HG03097 (cell line): Measurements from ENCODE around the gene PITRM1.
"Not testable (repeated sequence)": the region's sequence is repeated elsewhere in the genome, so short reads cannot be mapped to it uniquely, and the experiment has no call there.

Experiments
- ATAC-seq: cut with Tn5 transposase; IDR thresholded peaks from one replicate; pipeline ENCODE4 v1.9.1; 2021; ENCODE audit not compliant: unreplicated experiment, low FRiP score

PITRM1 gene

DNA sequence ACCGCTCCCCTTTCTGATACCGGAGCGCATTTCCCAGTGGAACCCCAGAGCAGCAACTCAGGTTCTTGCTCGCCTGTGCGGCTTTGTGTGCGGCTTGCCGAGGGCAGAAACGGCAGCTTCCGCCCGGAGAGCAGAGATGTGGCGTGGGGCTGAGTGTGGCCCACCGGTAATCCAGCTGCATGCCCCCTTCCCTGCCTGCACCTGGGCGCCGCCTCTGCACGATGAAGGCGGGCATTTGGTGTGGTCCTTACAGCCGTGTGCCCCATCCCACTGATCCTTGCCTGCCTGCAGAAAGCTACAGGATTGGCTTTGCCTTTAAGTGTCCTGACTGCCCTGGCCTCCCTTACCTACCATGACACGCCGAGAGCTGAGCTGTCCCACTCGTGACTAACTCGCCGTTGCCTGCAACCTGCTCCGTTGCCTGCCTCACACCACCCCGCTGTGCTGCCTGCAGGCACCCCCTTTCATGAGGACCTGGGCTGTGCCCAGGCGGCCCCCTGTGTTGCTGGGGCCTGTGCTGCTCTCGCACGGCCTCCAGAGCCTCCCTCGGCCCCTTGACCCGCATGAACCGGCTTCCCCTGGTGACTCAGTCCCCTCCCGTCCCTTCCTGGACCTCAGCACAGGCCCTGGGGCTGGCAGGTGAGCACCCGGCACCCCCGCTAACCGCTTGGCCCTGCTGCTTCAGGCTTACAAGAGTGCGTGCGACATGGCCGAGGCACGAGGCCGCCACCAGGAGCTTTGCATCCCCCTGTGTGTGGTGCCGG lies 48.0 kb downstream of the PITRM1 start:
- ATAC-seq: no peak

DNA sequence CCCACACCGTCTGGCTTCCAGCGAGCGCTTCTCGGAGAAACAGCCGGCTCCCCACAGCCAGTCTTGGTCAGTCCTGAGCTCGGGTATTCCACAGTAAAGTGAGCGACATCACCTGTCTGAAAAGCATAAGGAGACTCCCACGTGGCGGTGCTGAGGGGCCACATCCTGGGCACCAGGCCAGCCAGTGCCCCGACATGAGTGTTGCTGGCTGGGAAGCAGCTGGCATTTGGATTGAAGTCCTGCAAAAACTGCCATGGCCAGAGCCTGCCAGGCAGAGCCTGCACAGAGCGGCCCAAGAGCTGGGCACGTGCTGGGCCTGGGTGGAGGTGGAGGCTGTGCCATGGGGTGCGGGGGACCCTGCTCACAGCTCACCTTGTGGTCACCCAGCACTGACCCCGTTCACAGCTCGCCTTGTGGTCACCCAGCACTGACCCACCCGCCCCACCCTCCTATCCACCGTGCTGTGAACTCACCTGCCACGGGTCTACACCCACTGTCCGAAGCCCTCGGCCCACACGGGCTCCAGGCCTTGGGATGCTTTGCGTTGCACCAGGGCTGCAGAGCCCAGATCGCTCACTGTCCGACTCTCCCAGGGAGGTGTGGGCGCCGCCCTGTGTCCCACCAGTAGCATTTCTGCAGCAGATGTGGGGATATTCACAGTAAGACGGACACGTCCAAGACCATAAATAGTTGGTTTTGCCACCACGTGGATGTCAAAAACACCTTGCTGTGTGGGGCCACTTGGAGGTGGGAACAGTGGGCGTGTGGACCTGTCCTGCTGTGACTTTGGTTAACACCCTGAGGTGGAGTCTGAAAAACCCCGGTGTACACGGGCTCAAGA lies 48.8 kb downstream of the PITRM1 start:
- ATAC-seq: no peak

DNA sequence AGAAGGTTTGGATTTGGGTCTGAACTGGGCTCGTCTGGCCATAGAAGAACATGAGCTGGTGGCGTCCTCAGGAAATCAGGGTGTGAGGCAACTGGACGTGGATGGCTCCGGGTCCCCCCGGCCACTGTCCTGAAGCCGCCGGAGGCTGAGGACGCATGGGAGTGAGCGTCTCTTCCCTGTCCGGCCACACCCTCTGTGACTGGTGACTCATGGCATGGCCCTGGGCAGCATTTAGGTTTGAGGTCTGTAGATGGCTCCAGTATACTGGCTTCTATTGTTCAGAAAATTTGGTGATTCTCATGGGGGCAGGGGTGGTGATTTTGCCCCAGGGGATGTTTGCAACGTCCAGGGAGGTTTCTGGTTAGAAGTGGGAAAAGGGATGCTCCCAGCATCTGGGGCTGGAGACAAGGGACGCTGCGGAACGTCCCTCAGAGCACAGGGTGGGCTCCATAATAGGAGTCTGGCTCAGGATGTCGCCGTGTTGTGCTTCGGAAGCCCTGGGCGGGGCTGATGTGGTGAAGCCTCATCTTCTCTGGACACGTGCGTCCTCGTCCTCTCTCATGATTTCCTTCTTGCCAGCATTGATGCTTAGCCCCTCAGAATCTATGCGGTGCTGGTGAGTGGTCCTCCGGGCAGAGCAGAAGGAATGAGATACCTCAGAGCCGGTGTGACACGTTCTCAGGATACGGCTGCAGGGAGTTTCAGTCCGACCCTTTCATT lies 49.9 kb downstream of the PITRM1 start:
- no peak for ATAC-seq

DNA sequence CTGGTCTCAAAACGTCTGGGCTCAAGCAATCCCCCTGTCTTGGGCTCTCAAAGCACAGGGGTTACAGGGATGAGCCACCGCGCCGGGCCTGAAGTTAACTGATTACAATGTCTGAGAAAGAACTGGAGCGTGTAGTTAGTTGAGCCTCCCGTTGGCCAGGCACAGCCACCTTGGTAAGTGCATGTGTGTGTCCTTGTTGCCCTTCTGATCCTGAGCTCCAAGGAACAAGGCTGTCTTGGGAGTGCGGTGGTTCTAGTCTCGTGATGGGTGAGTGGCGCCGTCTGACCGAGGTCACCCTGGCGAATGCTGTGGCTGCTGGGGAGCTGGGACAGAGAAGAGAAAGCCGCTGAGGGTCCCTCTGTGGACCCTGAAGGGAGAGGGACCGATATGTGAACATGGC lies 50.5 kb downstream of the PITRM1 start:
- no peak for ATAC-seq

DNA sequence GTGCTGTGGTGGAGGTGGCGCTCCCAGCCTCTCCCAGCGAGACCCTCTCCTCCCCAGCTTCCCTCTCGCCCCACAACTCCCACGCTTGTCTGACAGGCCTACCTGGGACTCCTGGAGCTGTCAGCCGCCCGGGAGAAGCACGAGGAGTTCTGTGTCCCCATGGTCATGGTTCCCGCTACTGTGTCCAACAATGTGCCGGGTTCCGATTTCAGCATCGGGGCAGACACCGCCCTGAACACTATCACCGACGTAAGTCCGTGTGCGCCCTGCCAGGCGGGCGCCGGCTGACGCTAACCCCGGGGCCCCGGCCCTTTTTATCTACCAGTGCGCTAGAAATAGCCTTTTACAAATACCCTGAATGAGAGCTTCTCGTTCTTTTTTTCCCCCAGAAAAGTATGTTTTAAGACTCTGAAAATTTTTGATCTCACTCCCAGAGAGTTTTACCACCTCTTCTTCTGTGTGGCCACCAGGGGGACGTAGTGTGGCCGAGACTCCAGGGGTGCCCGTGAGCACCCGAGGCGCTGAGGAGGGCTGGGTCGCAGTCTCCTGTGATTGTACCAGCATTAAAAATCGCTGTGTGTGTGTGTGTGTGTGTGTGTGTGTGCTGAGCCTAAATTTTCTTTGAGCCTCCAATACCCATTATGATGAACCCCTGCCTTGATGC lies 52.7 kb downstream of the PITRM1 start:
- ATAC-seq: no peak

DNA sequence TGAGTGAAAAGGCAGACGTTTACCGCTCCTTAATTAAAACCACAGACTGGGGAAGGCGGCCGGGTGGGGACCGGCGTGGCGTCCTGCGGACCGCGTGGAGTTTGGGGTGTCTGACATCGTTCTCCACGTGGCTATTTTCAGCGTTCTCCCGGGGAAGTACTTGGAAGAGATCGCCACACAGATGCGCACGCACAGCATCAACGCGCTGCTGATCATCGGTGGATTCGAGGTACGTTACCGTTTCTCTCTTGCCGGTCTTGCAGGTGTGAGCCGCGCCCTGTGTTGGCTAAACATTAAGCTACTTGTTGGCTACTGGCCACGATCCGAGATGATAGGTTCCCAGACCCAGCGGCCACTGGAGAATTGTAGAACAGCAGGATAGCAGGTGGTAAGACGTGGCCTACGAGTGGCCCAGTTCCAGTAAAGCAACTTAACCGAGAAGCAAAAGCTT lies 53.9 kb downstream of the PITRM1 start:
- ATAC-seq: no peak

DNA sequence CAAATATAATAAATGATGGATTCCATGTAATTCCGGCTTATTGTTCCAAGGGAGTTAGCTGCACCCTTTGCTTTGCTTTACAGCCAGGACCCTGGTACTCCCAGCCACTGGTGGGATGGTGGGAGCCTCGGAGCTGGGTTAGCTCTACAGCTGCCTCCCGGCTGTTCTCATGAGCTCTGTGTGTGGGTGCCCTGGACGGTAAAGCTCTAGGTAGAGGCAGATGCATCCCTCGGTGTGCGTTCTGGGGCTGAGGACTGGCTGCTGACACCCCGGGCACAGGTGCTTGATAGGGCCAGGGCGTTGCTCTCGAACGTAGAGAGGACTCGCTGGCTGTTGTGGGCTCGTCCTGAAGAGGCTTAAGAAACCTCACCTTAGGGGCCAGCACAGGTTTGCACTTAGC lies 55.1 kb downstream of the PITRM1 start:
- no peak for ATAC-seq

DNA sequence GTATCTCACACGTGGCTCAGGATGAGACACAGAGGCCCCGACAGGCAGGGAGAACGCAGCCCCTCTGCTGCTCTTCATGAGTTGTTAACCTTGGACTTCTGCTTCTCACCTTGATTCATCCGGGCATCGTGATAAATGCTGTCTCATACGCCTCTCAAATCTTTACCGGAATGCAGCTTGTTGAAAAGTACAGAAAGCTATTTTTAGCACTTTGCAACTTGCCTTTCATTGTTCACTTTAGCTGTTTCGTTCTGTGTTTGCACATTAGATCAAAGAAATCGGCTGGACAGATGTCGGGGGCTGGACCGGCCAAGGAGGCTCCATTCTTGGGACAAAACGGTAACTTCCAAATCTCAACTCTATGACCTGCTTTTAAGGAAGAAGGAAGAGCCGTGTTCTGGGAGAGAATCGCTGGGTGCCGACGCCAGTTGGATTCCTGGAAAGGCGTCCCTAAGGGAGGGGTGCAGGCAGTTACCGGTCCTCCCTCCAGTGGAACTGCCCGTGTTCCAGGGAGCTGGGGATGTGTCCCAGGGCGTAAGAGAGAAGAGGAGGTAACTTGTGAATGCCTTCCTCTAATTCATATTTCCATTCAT lies 56.0 kb downstream of the PITRM1 start:
- ATAC-seq: no peak

DNA sequence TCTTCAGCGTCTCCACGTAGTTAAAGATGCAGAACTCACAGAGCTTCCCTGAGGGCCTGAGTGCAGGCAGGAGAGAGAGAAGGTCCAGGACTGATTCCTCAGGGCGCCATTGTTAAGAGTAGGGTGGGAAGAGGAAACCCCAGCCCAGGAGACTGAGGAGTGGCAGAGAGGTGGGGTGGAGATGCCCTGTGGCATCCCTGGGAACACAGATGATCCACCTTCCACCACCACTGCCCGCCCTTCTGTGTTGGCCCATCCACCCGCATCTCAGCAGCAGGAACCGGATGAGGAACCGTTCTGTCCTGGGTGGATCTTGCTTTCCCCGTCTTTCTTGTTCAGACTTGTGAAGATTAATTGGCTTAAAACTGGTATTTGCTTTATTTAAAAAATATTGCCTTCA lies 56.9 kb downstream of the PITRM1 start:
- no peak for ATAC-seq

DNA sequence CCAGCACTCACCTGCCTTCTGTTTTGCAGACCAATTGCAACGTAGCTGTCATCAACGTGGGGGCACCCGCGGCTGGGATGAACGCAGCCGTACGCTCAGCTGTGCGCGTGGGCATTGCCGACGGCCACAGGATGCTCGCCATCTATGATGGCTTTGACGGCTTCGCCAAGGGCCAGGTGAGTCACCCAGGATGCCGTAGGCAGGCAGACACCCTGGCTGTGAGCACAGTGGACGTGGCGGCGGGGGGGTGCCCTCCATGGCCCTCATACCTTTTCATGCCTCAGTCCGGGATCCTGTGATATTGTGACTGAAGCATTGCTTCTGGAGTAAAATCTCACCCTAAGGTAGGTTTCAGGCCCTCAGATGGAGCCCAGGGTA lies 59.2 kb downstream of the PITRM1 start:
- no peak for ATAC-seq

DNA sequence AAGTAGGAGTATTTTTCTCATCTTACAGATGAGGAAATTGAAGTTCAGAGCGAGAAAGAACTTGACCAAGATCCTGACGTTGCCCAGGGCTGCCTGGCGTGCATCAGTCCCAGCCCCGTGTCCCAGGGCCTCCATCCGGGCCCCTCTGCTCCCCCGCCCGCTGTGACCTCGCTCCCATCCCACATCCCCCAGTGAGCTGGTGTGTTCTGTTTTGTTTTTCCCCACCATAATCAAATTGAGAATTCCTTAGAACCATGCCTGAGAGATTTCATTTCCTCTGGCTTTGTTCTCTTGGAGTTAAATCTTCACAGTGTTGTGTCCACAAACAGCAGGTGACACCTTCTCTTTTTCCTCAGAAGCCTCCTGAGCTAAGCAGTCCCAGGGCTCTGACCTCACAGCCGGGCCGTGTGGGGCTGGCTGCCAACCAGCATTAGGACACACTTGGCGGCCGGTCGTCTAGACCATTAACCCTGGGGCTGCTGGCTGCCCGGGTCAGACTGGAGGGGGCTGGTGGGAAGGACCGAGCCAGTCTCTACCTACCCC lies 60.9 kb downstream of the PITRM1 start:
- no peak for ATAC-seq

DNA sequence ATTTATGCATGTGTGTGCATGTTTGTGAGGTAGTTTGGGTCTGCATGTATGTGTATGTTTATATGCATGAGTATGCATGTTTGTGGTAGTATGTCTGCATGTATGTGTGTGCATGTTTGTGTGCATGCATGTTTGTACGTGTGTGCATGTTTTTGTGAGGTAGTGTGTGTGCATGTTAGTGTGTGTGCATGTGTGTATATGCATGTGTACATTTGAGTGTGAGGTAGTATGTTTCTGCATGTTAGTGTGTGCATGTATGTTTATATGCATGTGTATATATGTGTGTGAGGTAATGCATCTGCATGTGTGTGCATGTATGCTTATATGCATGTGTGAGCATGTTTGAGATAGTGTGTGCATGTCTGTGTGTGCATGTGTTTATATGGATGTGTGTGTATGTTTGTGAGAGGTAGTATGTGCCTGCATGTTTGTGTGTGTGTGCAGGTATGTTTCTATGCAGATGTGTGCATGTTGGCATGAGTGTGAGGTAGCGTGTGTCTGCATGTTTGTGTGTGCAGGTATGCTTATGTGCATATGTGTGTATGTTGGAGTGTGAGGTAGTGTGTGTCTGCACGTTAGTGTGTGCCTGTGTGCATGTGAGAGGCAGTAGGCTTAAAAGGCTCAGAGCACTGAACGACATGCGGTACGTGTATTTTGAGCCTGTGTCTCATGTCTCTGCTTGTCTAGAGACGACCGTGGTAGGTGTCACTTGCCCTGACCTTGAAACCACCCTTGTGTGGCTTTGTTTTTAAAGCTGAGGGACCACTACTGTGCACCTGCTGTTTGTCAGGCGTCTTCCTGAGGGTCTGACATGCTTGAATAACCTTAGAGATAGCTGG lies 61.6 kb downstream of the PITRM1 start:
- ATAC-seq: no peak

DNA sequence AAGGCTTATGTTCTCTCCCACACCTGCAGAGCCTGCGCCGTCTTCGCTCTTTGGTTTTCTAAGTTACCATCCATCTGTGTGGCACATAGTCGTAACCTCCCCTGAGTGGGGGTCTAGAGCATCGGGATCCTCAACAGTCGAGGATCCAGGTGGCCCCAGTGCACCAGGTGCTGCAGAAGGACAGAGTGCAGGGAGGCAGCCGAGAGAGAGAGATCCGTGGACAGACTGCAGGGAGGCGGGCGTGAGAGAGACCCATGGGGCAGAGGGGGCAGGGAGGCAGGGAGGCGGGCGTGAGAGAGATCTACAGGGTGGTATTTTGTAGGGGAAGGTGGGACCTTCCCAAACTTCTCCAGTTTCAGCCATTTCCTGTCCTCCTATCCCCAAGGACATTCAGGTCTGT lies 62.9 kb downstream of the PITRM1 start:
- ATAC-seq: no peak

DNA sequence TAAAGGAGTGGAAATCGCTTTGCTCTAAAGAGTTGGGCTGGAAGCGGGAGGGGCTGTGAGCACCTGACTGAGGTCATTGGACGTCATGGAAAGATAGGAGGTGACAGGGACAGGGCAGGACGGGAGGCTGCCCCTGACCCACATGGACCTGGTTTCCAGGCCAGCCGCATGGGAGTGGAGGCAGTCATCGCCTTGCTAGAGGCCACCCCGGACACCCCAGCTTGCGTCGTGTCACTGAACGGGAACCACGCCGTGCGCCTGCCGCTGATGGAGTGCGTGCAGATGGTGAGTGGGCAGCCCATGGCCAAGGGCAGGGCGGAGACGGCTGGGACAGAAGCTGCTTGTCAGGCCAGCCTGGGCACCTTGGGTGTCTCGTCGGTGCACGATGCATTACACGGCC lies 63.4 kb downstream of the PITRM1 start:
- no peak for ATAC-seq

DNA sequence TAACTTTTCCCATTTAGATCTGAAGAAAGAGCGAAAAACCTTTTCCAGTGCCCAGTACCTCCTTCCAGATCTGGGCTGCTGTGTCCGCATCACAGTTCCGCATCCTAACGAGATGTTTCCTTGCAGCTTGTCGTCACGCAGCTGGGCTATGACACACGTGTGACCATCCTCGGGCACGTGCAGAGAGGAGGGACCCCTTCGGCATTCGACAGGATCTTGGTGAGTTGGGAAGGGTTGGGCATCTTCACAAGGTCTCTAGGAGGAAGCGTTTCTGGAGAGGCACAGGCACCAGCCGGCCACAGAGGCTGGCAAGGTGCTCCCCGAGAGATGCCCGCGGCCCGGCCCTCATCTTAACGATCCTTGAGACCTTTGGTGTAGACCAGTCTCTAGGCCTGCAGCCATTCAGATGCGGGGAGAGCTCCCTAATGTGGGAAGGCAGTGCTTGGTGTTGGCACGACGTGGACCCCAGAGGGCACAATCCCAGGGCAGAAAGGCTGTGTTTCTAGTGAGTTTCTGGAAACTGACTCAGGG lies 63.9 kb downstream of the PITRM1 start:
- no peak for ATAC-seq

DNA sequence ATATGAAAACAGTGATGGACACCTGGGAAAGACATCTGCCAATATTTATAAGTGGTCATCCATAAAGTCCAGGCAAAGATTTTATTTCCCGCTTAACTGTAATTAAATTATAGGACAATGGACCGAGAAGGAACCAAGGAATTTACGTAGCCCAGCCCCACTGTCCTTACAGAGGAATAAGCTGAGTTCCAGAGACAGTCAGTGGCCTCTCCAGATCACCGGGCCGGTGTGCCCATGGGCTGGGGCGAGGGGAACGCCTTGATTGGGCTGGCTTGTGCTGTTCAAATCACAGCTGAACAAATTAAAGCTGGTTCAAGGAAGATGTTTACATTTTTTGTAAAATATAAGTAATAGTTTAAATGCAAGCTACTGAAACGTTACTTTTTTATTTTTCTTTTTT lies 64.5 kb downstream of the PITRM1 start:
- no peak for ATAC-seq

DNA sequence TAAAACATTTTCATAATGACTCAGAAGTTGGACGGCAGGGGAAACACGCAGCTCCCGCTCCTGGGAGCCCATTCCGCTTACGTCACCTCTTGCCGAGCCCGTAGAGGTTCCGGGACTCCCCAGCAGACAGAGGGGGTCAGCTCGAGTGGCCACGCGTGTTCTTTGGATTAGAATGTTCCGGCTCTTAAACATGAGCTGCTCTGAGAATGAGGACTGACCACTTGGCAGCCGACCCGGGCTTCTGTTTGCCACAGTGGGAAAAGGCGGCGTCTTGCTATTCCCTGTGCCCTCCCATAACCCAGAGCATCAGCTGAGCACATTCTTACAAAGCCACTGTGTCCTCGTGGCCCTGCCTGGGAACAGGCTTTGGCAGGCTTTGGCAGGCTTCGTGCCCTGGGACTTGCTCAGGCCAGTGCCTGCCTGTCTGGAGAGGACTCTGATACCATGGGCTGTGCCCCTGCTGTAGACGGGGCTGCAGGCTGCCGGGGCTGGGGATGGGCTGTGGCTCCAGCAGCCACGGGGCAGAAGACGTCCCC lies 65.1 kb downstream of the PITRM1 start:
- ATAC-seq: no peak

DNA sequence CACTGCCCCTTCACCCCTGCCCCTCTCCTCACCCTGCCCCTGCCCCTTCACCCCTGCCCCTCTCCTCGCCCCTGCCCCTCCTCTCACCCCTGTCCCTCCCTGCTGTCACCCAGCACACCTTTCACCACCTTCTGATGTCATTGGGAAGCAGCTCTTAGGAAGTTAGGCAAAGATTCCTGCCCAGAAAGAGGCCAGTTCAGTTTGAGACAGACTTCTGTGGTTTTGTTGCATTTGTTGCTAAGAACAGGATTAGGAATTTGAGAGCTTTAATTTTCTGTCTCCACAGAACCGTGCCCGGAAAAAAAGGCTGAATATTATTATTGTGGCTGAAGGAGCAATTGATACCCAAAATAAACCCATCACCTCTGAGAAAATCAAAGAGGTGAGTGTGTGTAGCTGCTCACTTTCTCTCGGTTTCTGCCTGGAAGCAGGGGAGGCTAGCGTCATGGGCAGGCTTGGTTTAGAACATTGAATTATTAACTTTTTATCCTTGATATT lies 65.6 kb downstream of the PITRM1 start:
- no peak for ATAC-seq

DNA sequence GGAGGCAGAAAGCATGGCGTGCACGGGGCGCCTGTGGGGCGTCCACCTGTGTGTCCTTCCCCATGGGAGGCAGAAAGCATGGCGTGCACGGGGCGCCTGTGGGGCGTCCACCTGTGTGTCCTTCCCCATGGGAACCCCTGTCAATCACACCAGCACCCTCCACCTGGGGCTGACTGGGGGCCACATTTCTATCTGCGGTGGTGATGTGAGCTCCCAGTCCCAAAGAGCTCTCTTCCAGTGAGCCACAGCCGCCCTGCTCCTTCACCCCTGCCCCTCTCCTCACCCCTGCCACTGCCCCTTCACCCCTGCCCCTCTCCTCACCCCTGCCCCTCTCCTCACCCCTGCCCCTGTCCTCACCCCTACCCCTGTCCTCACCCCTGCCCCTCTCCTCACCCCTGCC lies 66.3 kb downstream of the PITRM1 start:
- ATAC-seq: not testable (repeated sequence)
